H1 (cell line): ENCODE measurements around the gene CCDC184. TPM values are rescaled to one million over a fixed set of nuclear protein-coding genes. Genes with fewer than 3 reads are reported as not detected.

Source experiments
- ASH2L ChIP-seq: fragments of 200-600, 300-600 bp; sonication (generic); IDR thresholded peaks from one replicate; pipeline ENCODE4 v1.7.1; 2017; ENCODE audit warnings: low read length
- BRCA1 ChIP-seq: IDR thresholded peaks from 2 replicates; pipeline ENCODE4 v1.6.1; 2012; ENCODE audit warnings: low read depth, low read length, improper control_type of control experiment
- CHD2 ChIP-seq: IDR thresholded peaks from 2 replicates; pipeline ENCODE4 v1.6.1; 2012; ENCODE audit warnings: low read length, improper control_type of control experiment
- CREB1 ChIP-seq: IDR thresholded peaks from 2 replicates; pipeline ENCODE4 v1.6.1; 2012; ENCODE audit warnings: inconsistent platforms
- CTBP2 ChIP-seq: IDR thresholded peaks from 2 replicates; pipeline ENCODE4 v1.7.0; 2011; ENCODE audit warnings: borderline replicate concordance, mild to moderate bottlenecking, moderate library complexity, mixed read lengths, low read length; ENCODE audit not compliant: insufficient read depth, insufficient read length
- EZH2 ChIP-seq: fragments of 200-600 bp; sonication (generic); IDR thresholded peaks from 2 replicates; pipeline ENCODE4 v1.7.1; 2012; ENCODE audit warnings: low read depth, mild to moderate bottlenecking, moderate library complexity, low read length, inconsistent platforms; ENCODE audit not compliant: severe bottlenecking
- GABPA ChIP-seq: IDR thresholded peaks from 2 replicates; pipeline ENCODE4 v1.6.1; 2011; ENCODE audit warnings: mild to moderate bottlenecking, low read length, moderate library complexity, borderline replicate concordance; ENCODE audit not compliant: insufficient read depth
- HDAC2 ChIP-seq, 2 experiments: fragments of 300-600 bp in 1 of 2; sonication (generic) in 1 of 2; IDR thresholded peaks; 2 replicates each; pipeline ENCODE4 v1.6.1; 2011 to 2012; ENCODE audit warnings: low read depth in 2 of 2, low read length in 2 of 2, mild to moderate bottlenecking in 2 of 2, moderate library complexity in 2 of 2, borderline replicate concordance in 1 of 2, inconsistent platforms in 1 of 2
- NANOG ChIP-seq: IDR thresholded peaks from 2 replicates; pipeline ENCODE4 v1.6.1; 2011; ENCODE audit warnings: low read length, low read depth, mild to moderate bottlenecking, inconsistent platforms; ENCODE audit not compliant: insufficient read depth, poor library complexity, severe bottlenecking
- NRF1 ChIP-seq: IDR thresholded peaks from 2 replicates; pipeline ENCODE4 v1.6.1; 2011; ENCODE audit warnings: mild to moderate bottlenecking, low read depth, low read length, improper control_type of control experiment
- PHF8 ChIP-seq: fragments of 200-600 bp; sonication (generic); conservative IDR thresholded peaks from 2 replicates; pipeline ENCODE4 v1.7.1; 2012; ENCODE audit warnings: low read depth, mild to moderate bottlenecking, inconsistent platforms, low read length, moderate library complexity
- POLR2AphosphoS5 ChIP-seq: IDR thresholded peaks from 2 replicates; pipeline ENCODE4 v1.6.1; 2011; ENCODE audit warnings: low read depth, low read length
- RAD21 ChIP-seq, 2 experiments: IDR thresholded peaks in 1 of 2; conservative IDR thresholded peaks in 1 of 2; 2 replicates each; pipeline ENCODE4 v1.6.1; 2011; ENCODE audit warnings: low read depth in 2 of 2, low read length in 2 of 2, improper control_type of control experiment in 1 of 2, inconsistent platforms in 1 of 2, mild to moderate bottlenecking in 1 of 2, moderate library complexity in 1 of 2
- SAP30 ChIP-seq: fragments of 300-600 bp; sonication (generic); IDR thresholded peaks from 2 replicates; pipeline ENCODE4 v1.7.1; 2012; ENCODE audit warnings: low read length, moderate library complexity, mild to moderate bottlenecking, inconsistent platforms; ENCODE audit not compliant: insufficient read depth, insufficient replicate concordance
- SIN3A ChIP-seq, 2 experiments: IDR thresholded peaks in 1 of 2; conservative IDR thresholded peaks in 1 of 2; 2 replicates each; pipeline ENCODE4 v1.6.1; 2011 to 2012; ENCODE audit warnings: low read length in 2 of 2, improper control_type of control experiment in 1 of 2, low read depth in 1 of 2, mild to moderate bottlenecking in 1 of 2
- SIRT6 ChIP-seq: IDR thresholded peaks from one replicate; pipeline ENCODE4 v1.7.1; 2012; ENCODE audit warnings: low read length, inconsistent platforms
- SP1 ChIP-seq: IDR thresholded peaks from 2 replicates; pipeline ENCODE4 v1.6.1; 2011; ENCODE audit warnings: low read depth, low read length
- TAF1 ChIP-seq: IDR thresholded peaks from 2 replicates; pipeline ENCODE4 v1.6.1; 2011; ENCODE audit warnings: mild to moderate bottlenecking, low read depth, low read length
- TAF7 ChIP-seq: optimal IDR thresholded peaks from 2 replicates; pipeline ENCODE3; 2011; ENCODE audit warnings: low read depth, mild to moderate bottlenecking, inconsistent platforms, low read length, moderate library complexity, borderline replicate concordance
- TBP ChIP-seq: IDR thresholded peaks from 2 replicates; pipeline ENCODE4 v1.6.1; 2011; ENCODE audit warnings: low read depth, low read length, improper control_type of control experiment
- USF2 ChIP-seq: IDR thresholded peaks from 2 replicates; pipeline ENCODE4 v1.6.1; 2011; ENCODE audit warnings: low read length, improper control_type of control experiment
- polyA plus RNA-seq, 7 experiments: library from polyadenylated mRNA; depleted of rRNA in 3 of 7; stranded (reverse) in 5 of 7; unstranded in 2 of 7; fragments of >200 nt in 5 of 7; fragments of 200-250 nt in 2 of 7; gene quantifications; 1 replicate in 5 of 7; 2 replicates in 1 of 7; 4 replicates in 1 of 7; pipeline versions ENCODE4 v1.2.1 to v1.2.3, GENCODE V29; 2011 to 2013; ENCODE audit warnings: missing spikeins in 2 of 7, mixed read lengths in 2 of 7
- total RNA-seq: library from RNA; stranded (reverse); fragmentation: NEBNext Ultra II Directional; extraction: Animal tissue kit (Norgen Biotek cat#: 25700); gene quantifications from 2 replicates; pipeline ENCODE4 v1.2.1, GENCODE V29; 2021

The CCDC184 gene
- total and polyA plus RNA-seq, 2 of the 8 experiments (the other 6 are each of a cell fraction or from before 2014, with no cell fraction given): 2.2 to 3.0 TPM

DNA sequence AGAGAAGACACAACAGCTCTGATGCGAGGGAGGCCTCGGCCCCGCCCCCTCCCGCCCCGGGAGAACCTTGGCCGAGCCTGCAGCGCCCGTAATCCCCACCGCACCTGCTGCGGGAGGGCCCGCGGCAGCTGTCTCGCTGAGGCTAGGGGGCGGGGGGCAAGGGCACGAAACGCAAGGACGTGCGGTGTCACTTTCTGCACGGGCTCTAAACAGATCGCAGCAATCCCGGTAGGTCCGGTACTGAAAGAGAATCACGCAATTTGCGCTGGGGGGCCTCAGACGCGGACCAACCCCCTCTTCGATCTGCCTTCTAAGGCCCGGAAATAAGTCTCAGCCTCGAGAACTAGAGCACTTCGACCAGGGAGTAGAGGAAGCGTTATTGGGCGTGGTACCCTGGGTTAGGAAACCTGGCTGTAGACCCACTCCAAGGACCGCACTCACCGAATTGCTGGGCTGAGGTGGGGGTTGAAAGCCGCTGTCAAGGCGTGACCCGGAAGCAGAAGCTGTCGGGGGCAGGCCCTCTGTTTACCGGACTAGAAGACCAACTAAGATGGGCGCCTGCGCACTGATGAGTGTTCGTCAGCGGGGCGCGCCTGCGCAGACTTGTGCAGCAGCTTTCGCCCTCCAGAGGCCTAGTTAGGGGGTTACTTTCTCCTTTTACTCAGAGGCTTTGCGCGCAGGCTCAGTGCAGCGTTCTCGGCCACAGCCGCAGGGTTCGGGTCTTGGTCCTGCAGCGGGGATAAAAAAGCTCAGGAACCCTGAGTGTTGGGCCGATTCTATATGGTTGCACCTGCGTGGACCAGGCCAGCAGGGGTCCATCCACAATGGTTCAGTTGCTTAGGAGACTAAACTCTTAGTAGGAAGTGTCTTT is 26.2 kb upstream of the CCDC184 start, which contains the start of gene ASB8 (continued):
- no peak for TF ChIP-seq SIRT6
- peak; percentile 59; the same call in 1 of the 2 replicates for TF ChIP-seq POLR2AphosphoS5
- TF ChIP-seq BRCA1: no peak
- peak; percentile 22 to 40; a peak in 3 of 4 replicates for TF ChIP-seq RAD21 (IDR thresholded peaks at IDR 0.05 in 1 of 2, conservative IDR thresholded peaks at IDR 0.05 in 1 of 2; ENCODE audit: low read depth in 2 of 2, low read length in 2 of 2)
- peak in 1 of 2 experiments; percentile 94; a peak in 1 of 4 replicates for TF ChIP-seq HDAC2 (IDR thresholded peaks at IDR 0.05; ENCODE audit: borderline replicate concordance in 1 of 2, low read depth in 2 of 2, low read length in 2 of 2)
- peak; percentile 94 for TF ChIP-seq NRF1
- peak; percentile 30 for TF ChIP-seq EZH2
- 0 out of 2 replicates have a peak, but pooled peaks have one; percentile 53 for TF ChIP-seq PHF8
- peak; percentile 99 for TF ChIP-seq SAP30
- peak; percentile 78 for TF ChIP-seq TAF1
- TF ChIP-seq SIN3A (conservative IDR thresholded peaks at IDR 0.05 in 1 of 2, IDR thresholded peaks at IDR 0.05 in 1 of 2; ENCODE audit: low read depth in 1 of 2, low read length in 2 of 2): peak; percentile 97 to 99
- TF ChIP-seq CHD2: peak; percentile 75
- TF ChIP-seq CTBP2: peak; percentile 80
- TF ChIP-seq GABPA: peak; percentile 92
- peak; percentile 32 for TF ChIP-seq TAF7
- no peak for TF ChIP-seq SP1
- peak; percentile 40 for TF ChIP-seq CREB1
- TF ChIP-seq TBP: peak; percentile 70
- TF ChIP-seq NANOG: peak; percentile 72
- TF ChIP-seq ASH2L: peak; percentile 93
- TF ChIP-seq USF2: no peak
